T follicular helper cell (primary cell): Measurements from ENCODE around the gene PRR15L.
"Not testable (repeated sequence)": the region's sequence is repeated elsewhere in the genome, so short reads cannot be mapped to it uniquely, and the experiment has no call there.

Experiments used
- DNase-seq: peaks from one replicate; pipeline ENCODE4 v3.0.0-alpha.2; 2020; ENCODE audit warnings: low read depth
- total RNA-seq, 2 experiments: gene quantifications; one replicate each; lab custom pipeline; 2026; lab: John Stamatoyannopoulos, UW

Gene PRR15L
- 0 reads per million in 2 experiments for total RNA-seq

- no peak for DNase-seq
These were observed at the start of gene PRR15L for GRCh38 chr17:47957591-47958490. Gene PRR15L (minus strand): TSS chr17:47957883. CDS start chr17:47953234, 4,649 bp downstream.

- no peak for DNase-seq
These were observed 49.4 kb upstream of the PRR15L start for GRCh38 chr17:48006936-48007709.

- DNase-seq, result no peak
These were observed 47.3 kb upstream of the PRR15L start for GRCh38 chr17:48004983-48005382.

GRCh38 chr17:48003417-48004151 is 45.9 kb upstream of the PRR15L start:
- no peak for DNase-seq

- no peak for DNase-seq
These were observed 45.3 kb upstream of the PRR15L start for GRCh38 chr17:48002916-48003416.

- no peak for DNase-seq
These were observed 44.7 kb upstream of the PRR15L start for GRCh38 chr17:48002266-48002915.

GRCh38 chr17:48001657-48002056 is 44.0 kb upstream of the PRR15L start:
- DNase-seq, result not testable (repeated sequence)

- DNase-seq, result no peak
These were observed 43.5 kb upstream of the PRR15L start for GRCh38 chr17:48001197-48001596.

GRCh38 chr17:47999582-47999981 is 41.9 kb upstream of the PRR15L start:
- DNase-seq, result no peak

- DNase-seq, result no peak
These were observed 40.4 kb upstream of the PRR15L start for GRCh38 chr17:47998044-47998443.

GRCh38 chr17:47997586-47997985 is 39.9 kb upstream of the PRR15L start:
- no peak for DNase-seq

- no peak for DNase-seq
These were observed 38.5 kb upstream of the PRR15L start for GRCh38 chr17:47996201-47996600.

GRCh38 chr17:47995241-47995935 is 37.7 kb upstream of the PRR15L start:
- no peak for DNase-seq

- no peak for DNase-seq
These were observed 37.0 kb upstream of the PRR15L start for GRCh38 chr17:47994724-47995123.

- DNase-seq, result no peak
These were observed 36.3 kb upstream of the PRR15L start for GRCh38 chr17:47993964-47994363.

- DNase-seq, result no peak
These were observed 35.4 kb upstream of the PRR15L start for GRCh38 chr17:47993031-47993564.

GRCh38 chr17:47992216-47992615 is 34.5 kb upstream of the PRR15L start:
- DNase-seq, result no peak

GRCh38 chr17:47990962-47991731 is 33.5 kb upstream of the PRR15L start:
- DNase-seq, result no peak

- no peak for DNase-seq
These were observed 32.0 kb upstream of the PRR15L start for GRCh38 chr17:47989700-47990099.

- DNase-seq, result no peak
These were observed 31.5 kb upstream of the PRR15L start for GRCh38 chr17:47989159-47989558.
